K562 (cell line): ENCODE measurements around the gene CBL. TPM values are rescaled to one million over a fixed set of nuclear protein-coding genes. Genes with fewer than 3 reads are reported as not detected.

Experiments used
- ATAC-seq: fragments of 200-7000 bp; cut with Tn5 transposase; 3 replicates; pipeline ENCODE4 v1.9.1; 2020; ENCODE audit warnings: moderate library complexity
- BruUV-seq: library from RNA; stranded (reverse); fragments of 400-500 nt; replicated peaks from 2 replicates; lab custom pipeline; 2021; lab: Mats Ljungman, UMichigan
- CTCF ChIA-PET: fragments of 300-600 bp; formaldehyde crosslinking; extraction: SDS; loops from one replicate; lab custom pipeline; 2021; ENCODE audit warnings: low intra/inter-chr PET ratio; lab: Yijun Ruan, JAX
- POLR2A ChIA-PET: fragments of 300-600, 350-650 bp; sonication (Branson Sonifier 250); formaldehyde crosslinking; extraction: SDS; loops from one replicate; lab custom pipeline; 2021; ENCODE audit warnings: antibody characterized with exemption, inconsistent platforms; lab: Yijun Ruan, JAX
- DNase-seq, 4 experiments: peaks; one replicate each; pipeline versions ENCODE4 v3.0.0 to v3.0.0-alpha.2; 2011 to 2018; ENCODE audit warnings: low spot score in 3 of 4, mixed read lengths in 3 of 4; ENCODE audit errors: extremely low read depth in 1 of 4
- FAIRE-seq: peaks from 2 replicates; lab custom pipeline; 2011; peaks lifted over from hg19 to GRCh38; lab: Jason Lieb, UNC
- H2AFZ ChIP-seq: 2 replicates; pipeline ENCODE4 v1.6.0; 2011; ENCODE audit warnings: low read depth, low read length, control low read depth, inconsistent platforms
- H3K27ac ChIP-seq: fragments of 200-600 bp; 3 replicates; pipeline ENCODE4 v1.8.0; 2011; ENCODE audit warnings: low read depth, mild to moderate bottlenecking, control low read depth, inconsistent platforms, low read length, moderate library complexity, mixed read lengths; ENCODE audit errors: extremely low read depth
- H3K27me3 ChIP-seq, 2 experiments: fragments of 300-600 bp in 1 of 2; 2 replicates in 1 of 2; 3 replicates in 1 of 2; pipeline versions ENCODE4 v1.6.0 to v1.8.0; 2011; ENCODE audit warnings: inconsistent platforms in 2 of 2, low read length in 2 of 2, mild to moderate bottlenecking in 1 of 2, mixed read lengths in 1 of 2, moderate library complexity in 1 of 2; ENCODE audit not compliant: control insufficient read depth in 2 of 2, insufficient read depth in 2 of 2
- H3K36me3 ChIP-seq: fragments of 300-600 bp; 3 replicates; pipeline ENCODE4 v1.8.0; 2011; ENCODE audit warnings: mild to moderate bottlenecking, low read length, inconsistent platforms; ENCODE audit not compliant: control insufficient read depth, insufficient read depth
- H3K4me1 ChIP-seq, 2 experiments: fragments of 200-600 bp in 1 of 2; replicated peaks in 1 of 2; 2 replicates in 1 of 2; 3 replicates in 1 of 2; pipeline versions ENCODE4 v1.5.1 to v1.8.0; 2011; ENCODE audit warnings: inconsistent platforms in 2 of 2, low read length in 2 of 2, mild to moderate bottlenecking in 1 of 2, mixed read lengths in 1 of 2, moderate library complexity in 1 of 2; ENCODE audit not compliant: control insufficient read depth in 2 of 2, insufficient read depth in 2 of 2
- H3K4me2 ChIP-seq: 2 replicates; pipeline ENCODE4 v1.6.1; 2011; ENCODE audit warnings: low read length, control low read depth, inconsistent platforms, mixed read lengths; ENCODE audit not compliant: insufficient read depth
- H3K4me3 ChIP-seq: fragments of 200-600 bp; sonication (generic), shearing (Covaris generic); 2 replicates; pipeline ENCODE4 v1.5.1; 2016; ENCODE audit warnings: control low read depth, inconsistent platforms
- H3K79me2 ChIP-seq: fragments of 200-600 bp; 3 replicates; pipeline ENCODE4 v1.8.0; 2011; ENCODE audit warnings: low read length, inconsistent platforms; ENCODE audit not compliant: control insufficient read depth, insufficient read depth
- H3K9ac ChIP-seq, 2 experiments: 2 replicates each; pipeline versions ENCODE4 v1.6.0 to v1.6.1; 2011; ENCODE audit warnings: low read depth in 2 of 2, low read length in 2 of 2, control low read depth in 1 of 2, inconsistent platforms in 1 of 2, mild to moderate bottlenecking in 1 of 2, mixed read lengths in 1 of 2; ENCODE audit not compliant: insufficient read depth in 1 of 2
- H3K9me1 ChIP-seq: one replicate; pipeline ENCODE4 v1.6.0; 2011; ENCODE audit warnings: inconsistent platforms, mild to moderate bottlenecking, low read length, moderate library complexity; ENCODE audit not compliant: control insufficient read depth, insufficient read depth
- H3K9me3 ChIP-seq: replicated peaks from 2 replicates; pipeline ENCODE4 v1.5.1; 2011; ENCODE audit warnings: low read depth, low read length, inconsistent platforms; ENCODE audit not compliant: control insufficient read depth, insufficient read depth
- H4K20me1 ChIP-seq: replicated peaks from 2 replicates; pipeline ENCODE4 v1.6.1; 2011; ENCODE audit warnings: low read length, inconsistent platforms, mixed read lengths; ENCODE audit not compliant: control insufficient read depth, insufficient read depth
- ARID3B ChIP-seq: fragments of 250-450 bp; sonication (Bioruptor Pico); IDR thresholded peaks from 2 replicates; pipeline ENCODE4 v1.4.0; 2020; ENCODE audit warnings: borderline replicate concordance
- ILF3 ChIP-seq: fragments of 450-650 bp; IDR thresholded peaks from 2 replicates; pipeline ENCODE4 v1.6.1; 2018; ENCODE audit warnings: antibody characterized with exemption, mild to moderate bottlenecking, moderate library complexity, borderline replicate concordance
- IRF9 ChIP-seq: fragments of 450-650 bp; IDR thresholded peaks from 2 replicates; pipeline ENCODE4 v1.6.1; 2016; ENCODE audit warnings: missing biosample characterization, missing genetic modification characterization
- NFIC ChIP-seq: fragments of 450-650 bp; IDR thresholded peaks from 2 replicates; pipeline ENCODE4 v1.6.1; 2017; ENCODE audit warnings: mild to moderate bottlenecking, inconsistent platforms
- REST ChIP-seq, 2 experiments: fragments of 450-650 bp; formaldehyde crosslinking in 1 of 2; IDR thresholded peaks; 2 replicates each; pipeline versions ENCODE4 v1.4.0 to v1.6.1; 2014 to 2020; ENCODE audit warnings: mild to moderate bottlenecking in 2 of 2, borderline replicate concordance in 1 of 2, low read depth in 1 of 2
- WGBS: fragments of 100-300 bp; shearing (Covaris generic); methylation state at CpG from one replicate; pipeline ENCODE4 v1.1.6; 2016; ENCODE audit warnings: low coverage, mixed read lengths; ENCODE audit not compliant: insufficient coverage; ENCODE audit errors: missing lambda C conversion rate; 5-methylcytosine and 5-hydroxymethylcytosine counted together
- in situ Hi-C: fragments of 300-500 bp; cut with MboI; formaldehyde crosslinking; loops from 4 replicates; pipeline ENCODE4 v1.15.0; 2018; ENCODE audit warnings: inconsistent platforms, mixed read lengths
- intact Hi-C: fragments of 100-400 bp; cut with micrococcal nuclease; formaldehyde crosslinking; loops from 2 replicates; pipeline ENCODE4 v1.14.2; 2022
- polyA plus RNA-seq, 8 experiments: library from polyadenylated mRNA; depleted of rRNA in 4 of 8; stranded (reverse) in 5 of 8; unstranded in 3 of 8; fragments of >200 nt; fragmentation: Nextera tagmentation in 2 of 8; fragmentation: Illumina TruSeq in 1 of 8; extraction: Ambion mirVana in 2 of 8; extraction: Trizol in 1 of 8; gene quantifications; 2 replicates each; pipeline versions ENCODE4 v1.2.1 to v1.2.3, GENCODE V29; 2011 to 2014; ENCODE audit warnings: inconsistent platforms in 1 of 8, missing spikeins in 1 of 8
- total RNA-seq, 7 experiments: library from RNA; depleted of rRNA in 6 of 7; stranded (reverse); fragments of >200 nt in 6 of 7; fragmentation: Illumina TruSeq in 2 of 7; extraction: Trizol in 2 of 7; gene quantifications; 2 replicates each; pipeline versions ENCODE4 v1.2.1 to v1.2.3, GENCODE V29; 2011 to 2021; ENCODE audit warnings: low replicate concordance in 1 of 7

The CBL gene
- total and polyA plus RNA-seq, 9 of the 15 experiments (the other 6 are each of a cell fraction or from before 2014, with no cell fraction given): 3.2 to 24.9 (median 9.9) TPM

GRCh38 chr11:119157063-119157462 is 49.1 kb upstream of the CBL start:
- H3K4me2 ChIP-seq: no peak overlapping the region
- DNase-seq (no peak), ATAC-seq (no peak), FAIRE-seq (peak; percentile 6)
- in situ Hi-C loops: no loop called here
- H4K20me1 ChIP-seq: no peaks in the 10 kb centered on the region
- CTCF ChIA-PET: no interaction called here
- POLR2A ChIA-PET: interaction anchor here (0.6 kb wide), 1 partner anchor 75 kb away, joined by 3 read pairs; no protein-coding TSS in a partner anchor
- no peak overlapping the region for H2AFZ ChIP-seq
- H3K27ac ChIP-seq: no peak overlapping the region
- intact Hi-C loops: loop anchor here (5.0 kb wide), 1 partner anchor 55 kb away; the partner anchor contains the start of gene DPAGT1
- H3K4me1 ChIP-seq: peaks cover 15 to 20% of the 10 kb centered on the region in 2 experiments; a peak in 4 of 5 replicates
- H3K4me3 ChIP-seq: no peak overlapping the region
- no TSS peak for BruUV-seq
- H3K36me3 ChIP-seq: no peaks in the 10 kb centered on the region
- no peaks in the 10 kb centered on the region for H3K9me3 ChIP-seq
- H3K9me1 ChIP-seq: no peaks in the 10 kb centered on the region
- WGBS: 13% methylated on average over 3 of the region's 3 CpGs
- H3K79me2 ChIP-seq: no peaks in the 10 kb centered on the region
- H3K27me3 ChIP-seq: peaks cover 3 to 42% of the 10 kb centered on the region in 2 experiments; a peak in 3 of 5 replicates
- H3K9ac ChIP-seq: 0 out of 4 replicates have a peak overlapping the region, but pooled peaks of 1 of the 2 experiments have one; percentile 24
- peak; percentile 85 for TF ChIP-seq NFIC
- TF ChIP-seq REST (IDR thresholded peaks at IDR 0.05; ENCODE audit: borderline replicate concordance): peak; percentile 56
- no peak for TF ChIP-seq REST (CRISPR knock-in tag; IDR thresholded peaks at IDR 0.05; ENCODE audit: low read depth)
- TF ChIP-seq IRF9: no peak
- no peak for TF ChIP-seq ARID3B
- TF ChIP-seq ILF3: no peak
